PC-3 (cell line): ENCODE measurements around the gene OPA3. TPM values are rescaled to one million over a fixed set of nuclear protein-coding genes. Genes with fewer than 3 reads are reported as not detected.

Source experiments
- ATAC-seq: fragments of 200-7000 bp; cut with Tn5 transposase; 2 replicates; pipeline ENCODE4 v1.9.1; 2020; ENCODE audit warnings: mild to moderate bottlenecking, moderate library complexity
- BruUV-seq: library from RNA; stranded (reverse); fragments of 400-500 nt; replicated peaks from 2 replicates; lab custom pipeline; 2021; lab: Mats Ljungman, UMichigan
- CTCF ChIA-PET: fragments of 300-600 bp; sonication (Branson Sonifier 250); formaldehyde crosslinking; loops from one replicate; lab custom pipeline; 2022; ENCODE audit warnings: antibody characterized with exemption; lab: Charles Lee
- POLR2A ChIA-PET: fragments of 300-600 bp; sonication (Branson Sonifier 250); formaldehyde crosslinking; loops from one replicate; lab custom pipeline; 2022; ENCODE audit warnings: antibody characterized with exemption; ENCODE audit not compliant: unreplicated experiment; lab: Charles Lee
- DNase-seq: peaks from one replicate; pipeline ENCODE4 v3.0.0-alpha.2; 2015
- H2AFZ ChIP-seq: fragments of 300-600 bp; sonication (generic); 2 replicates; pipeline ENCODE4 v1.6.0; 2016; ENCODE audit warnings: antibody characterized with exemption, low read length
- H3F3A ChIP-seq: fragments of 300-600 bp; sonication (generic); one replicate; pipeline ENCODE4 v1.6.0; 2017; ENCODE audit warnings: antibody characterized with exemption, low read length, control low read depth, mild to moderate bottlenecking; ENCODE audit not compliant: unreplicated experiment
- H3K27ac ChIP-seq: fragments of 300-600 bp; sonication (generic); 2 replicates; pipeline ENCODE4 v1.5.1; 2016; ENCODE audit warnings: mild to moderate bottlenecking, low read length
- H3K27me3 ChIP-seq: fragments of 300-600 bp; sonication (generic); 2 replicates; pipeline ENCODE4 v1.6.1; 2016; ENCODE audit warnings: low read length, mixed read lengths
- H3K36me3 ChIP-seq: fragments of 300-600 bp; sonication (generic); 2 replicates; pipeline ENCODE4 v1.6.1; 2016; ENCODE audit warnings: low read depth, mixed run types, low read length, mixed read lengths
- H3K4me1 ChIP-seq: fragments of 300-600 bp; sonication (generic); 2 replicates; pipeline ENCODE4 v1.5.1; 2016; ENCODE audit warnings: low read length; ENCODE audit not compliant: insufficient read depth
- H3K4me2 ChIP-seq: fragments of 300-600 bp; sonication (generic); 2 replicates; pipeline ENCODE4 v1.6.0; 2016; ENCODE audit warnings: low read length
- H3K4me3 ChIP-seq: fragments of 300-600 bp; sonication (generic); 2 replicates; pipeline ENCODE4 v1.5.1; 2016; ENCODE audit warnings: mild to moderate bottlenecking, low read length, mixed read lengths
- H3K79me2 ChIP-seq: fragments of 300-600 bp; sonication (generic); 2 replicates; pipeline ENCODE4 v1.6.1; 2017; ENCODE audit warnings: low read length, mixed read lengths
- H3K9ac ChIP-seq: fragments of 300-600 bp; sonication (generic); 2 replicates; pipeline ENCODE4 v1.6.0; 2016; ENCODE audit warnings: mild to moderate bottlenecking, low read length
- H3K9me2 ChIP-seq: fragments of 300-600 bp; sonication (generic); replicated peaks from 2 replicates; pipeline ENCODE4 v1.6.1; 2016; ENCODE audit warnings: mixed run types, low read length, mixed read lengths
- H3K9me3 ChIP-seq: fragments of 300-600 bp; sonication (generic); 2 replicates; pipeline ENCODE4 v1.6.1; 2016; ENCODE audit warnings: low read length, mixed read lengths
- H4K20me1 ChIP-seq: fragments of 300-600 bp; sonication (generic); 2 replicates; pipeline ENCODE4 v1.6.1; 2016; ENCODE audit warnings: low read length, mixed read lengths
- EZH2 ChIP-seq: fragments of 300-600 bp; sonication (generic); IDR thresholded peaks from one replicate; pipeline ENCODE4 v1.6.1; 2017; ENCODE audit warnings: antibody characterized with exemption, mild to moderate bottlenecking, low read length; ENCODE audit not compliant: unreplicated experiment
- EZH2phosphoT487 ChIP-seq: fragments of 300-600 bp; sonication (generic); IDR thresholded peaks from 2 replicates; pipeline ENCODE4 v1.6.1; 2018; ENCODE audit warnings: mild to moderate bottlenecking, antibody characterized with exemption, low read length, borderline replicate concordance
- intact Hi-C: fragments of 100-400 bp; cut with micrococcal nuclease; formaldehyde crosslinking; loops from 2 replicates; pipeline ENCODE4 v1.9.0; 2023
- total RNA-seq: library from RNA; depleted of rRNA; stranded (reverse); fragments of >200 nt; gene quantifications from 2 replicates; pipeline ENCODE4 v1.2.3, GENCODE V29; 2014
- TF ChIP-seq, protein P1 (sequence below): fragments of 300-600 bp; sonication (generic); conservative IDR thresholded peaks from 2 replicates; pipeline ENCODE4 v1.5.1; 2017; ENCODE audit warnings: antibody characterized with exemption, low read depth, mild to moderate bottlenecking, low read length

OPA3 gene
- total RNA-seq, 1 experiment from 2014 or later, result 9.4 TPM

DNA sequence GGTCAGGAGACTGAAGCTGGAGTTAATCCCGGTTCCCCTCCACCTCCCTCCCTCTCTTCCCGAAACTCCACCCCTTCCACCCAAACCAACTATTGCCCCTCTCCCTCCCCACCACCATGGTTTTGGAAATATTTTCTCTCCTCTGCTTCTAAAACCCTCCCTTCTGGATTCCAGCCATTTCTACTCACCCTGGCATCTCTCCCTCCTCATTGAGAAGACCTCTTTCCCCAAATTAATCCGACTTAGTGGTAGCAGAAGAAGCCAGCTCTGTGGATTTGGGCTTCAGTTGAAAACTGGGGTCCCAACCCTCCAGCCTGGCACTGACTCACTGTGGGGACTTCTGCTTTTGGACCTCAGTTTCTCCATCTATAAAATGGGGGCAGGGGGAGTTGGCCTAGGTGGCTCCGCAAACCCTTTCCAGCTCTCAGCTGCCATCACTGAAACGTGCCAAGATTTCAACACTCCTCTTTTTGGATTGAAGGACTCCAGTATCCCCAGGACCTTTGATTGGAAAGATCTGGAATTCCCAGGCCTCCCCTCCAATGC lies 15.8 kb upstream of the OPA3 start:
- Histone ChIP-seq H3K9me3 (no peaks in the 10 kb centered on the region), H3K9ac (no peak overlapping the region), H3K27ac (no peak overlapping the region), H3K4me2 (peak overlapping the region; percentile 73), H3K9me2 (no peaks in the 10 kb centered on the region), H3F3A (no peaks in the 10 kb centered on the region), H3K79me2 (no peaks in the 10 kb centered on the region), H3K4me3 (peak overlapping the region; percentile 65; the same call in 1 of the 2 replicates), H3K36me3 (no peaks in the 10 kb centered on the region), H3K4me1 (peaks cover 15% of the 10 kb centered on the region), H3K27me3 (no peaks in the 10 kb centered on the region), H4K20me1 (no peaks in the 10 kb centered on the region), H2AFZ (no peak overlapping the region)
- CTCF ChIA-PET, result no interaction called here
- intact Hi-C loops, result no loop called here
- no peak for DNase-seq
- no peak for TF ChIP-seq EZH2phosphoT487
- no peak for TF ChIP-seq EZH2
- TF ChIP-seq, protein P1, sequence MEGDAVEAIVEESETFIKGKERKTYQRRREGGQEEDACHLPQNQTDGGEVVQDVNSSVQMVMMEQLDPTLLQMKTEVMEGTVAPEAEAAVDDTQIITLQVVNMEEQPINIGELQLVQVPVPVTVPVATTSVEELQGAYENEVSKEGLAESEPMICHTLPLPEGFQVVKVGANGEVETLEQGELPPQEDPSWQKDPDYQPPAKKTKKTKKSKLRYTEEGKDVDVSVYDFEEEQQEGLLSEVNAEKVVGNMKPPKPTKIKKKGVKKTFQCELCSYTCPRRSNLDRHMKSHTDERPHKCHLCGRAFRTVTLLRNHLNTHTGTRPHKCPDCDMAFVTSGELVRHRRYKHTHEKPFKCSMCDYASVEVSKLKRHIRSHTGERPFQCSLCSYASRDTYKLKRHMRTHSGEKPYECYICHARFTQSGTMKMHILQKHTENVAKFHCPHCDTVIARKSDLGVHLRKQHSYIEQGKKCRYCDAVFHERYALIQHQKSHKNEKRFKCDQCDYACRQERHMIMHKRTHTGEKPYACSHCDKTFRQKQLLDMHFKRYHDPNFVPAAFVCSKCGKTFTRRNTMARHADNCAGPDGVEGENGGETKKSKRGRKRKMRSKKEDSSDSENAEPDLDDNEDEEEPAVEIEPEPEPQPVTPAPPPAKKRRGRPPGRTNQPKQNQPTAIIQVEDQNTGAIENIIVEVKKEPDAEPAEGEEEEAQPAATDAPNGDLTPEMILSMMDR, result no peak
- POLR2A ChIA-PET, result no interaction called here
- ATAC-seq, result no peak
- no TSS peak for BruUV-seq

DNA sequence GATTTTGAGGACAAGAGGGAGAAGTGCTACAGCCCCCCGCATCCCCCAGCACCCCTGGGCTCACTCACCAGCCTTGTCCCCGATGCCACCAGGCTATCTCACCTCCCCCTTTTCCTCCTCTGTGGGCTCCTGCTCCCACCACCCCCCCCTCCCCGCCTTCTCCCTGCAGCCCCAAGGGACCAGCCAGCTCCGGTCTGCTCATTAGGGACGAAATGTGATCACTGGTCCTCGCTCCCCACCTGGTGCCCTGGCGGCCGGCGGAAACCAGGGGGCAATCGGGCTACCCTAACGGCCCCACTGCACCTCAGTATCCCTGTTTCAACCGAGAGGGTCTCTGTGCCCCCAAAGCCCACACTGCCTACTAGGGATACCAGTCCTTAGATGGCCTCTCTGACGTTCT lies 14.7 kb upstream of the OPA3 start:
- CTCF ChIA-PET, result interaction anchor here (0.5 kb wide), 1 partner anchor 171 kb away, joined by 5 read pairs; no protein-coding TSS in a partner anchor
- H3K4me2 ChIP-seq, result peak overlapping the region; percentile 73

More for the DNA sequence above, 14.7 kb upstream of the OPA3 start:
- TF ChIP-seq EZH2phosphoT487 (no peak), EZH2 (no peak)
- TF ChIP-seq, protein P1, result no peak
- POLR2A ChIA-PET, result no interaction called here
- intact Hi-C loops, result no loop called here
- Histone ChIP-seq H3K4me1 (peaks cover 15% of the 10 kb centered on the region), H3K79me2 (no peaks in the 10 kb centered on the region), H3K36me3 (no peaks in the 10 kb centered on the region), H2AFZ (no peak overlapping the region), H3K27ac (no peak overlapping the region), H4K20me1 (no peaks in the 10 kb centered on the region), H3K9me3 (no peaks in the 10 kb centered on the region), H3F3A (no peaks in the 10 kb centered on the region), H3K9ac (no peak overlapping the region), H3K4me3 (no peak overlapping the region), H3K9me2 (no peaks in the 10 kb centered on the region), H3K27me3 (no peaks in the 10 kb centered on the region)
- no TSS peak for BruUV-seq
- no peak for DNase-seq
- 0 out of 2 replicates have a peak, but pooled peaks have one; percentile 10 for ATAC-seq
